Neural cell (in vitro differentiated cells): Measurements from ENCODE around the gene INPP5A. TPM values are rescaled to one million over a fixed set of nuclear protein-coding genes. Genes with fewer than 3 reads are reported as not detected.

ENCODE experiments used
- H2AFZ ChIP-seq: fragments of 200-600, 300-800 bp; sonication (generic), shearing (Covaris generic); 2 replicates; pipeline ENCODE4 v1.6.0; 2014; ENCODE audit warnings: low read depth, mild to moderate bottlenecking, antibody characterized with exemption, low read length, moderate library complexity
- H3F3A ChIP-seq: fragments of 200-600 bp; shearing (Covaris generic); 2 replicates; pipeline ENCODE4 v1.6.1; 2016; ENCODE audit warnings: mild to moderate bottlenecking, moderate library complexity, mixed read lengths, antibody characterized with exemption, low read length; ENCODE audit not compliant: insufficient read depth, poor library complexity, severe bottlenecking
- H3K27ac ChIP-seq: fragments of 200-600, 300-800 bp; sonication (generic), shearing (Covaris generic); 2 replicates; pipeline ENCODE4 v1.5.1; 2014; ENCODE audit warnings: mild to moderate bottlenecking, low read length, moderate library complexity
- H3K27me3 ChIP-seq: fragments of 300-800, 200-600 bp; sonication (generic), shearing (Covaris generic); 2 replicates; pipeline ENCODE4 v1.6.0; 2014; ENCODE audit warnings: mild to moderate bottlenecking, low read depth, low read length, moderate library complexity; ENCODE audit not compliant: insufficient read depth
- H3K36me3 ChIP-seq: fragments of 300-800, 200-600 bp; sonication (generic), shearing (Covaris generic); 2 replicates; pipeline ENCODE4 v1.5.1; 2014; ENCODE audit warnings: mild to moderate bottlenecking, antibody characterized with exemption, low read length, moderate library complexity; ENCODE audit not compliant: insufficient read depth
- H3K4me2 ChIP-seq: fragments of 300-800, 200-600 bp; sonication (generic), shearing (Covaris generic); 2 replicates; pipeline ENCODE4 v1.6.0; 2014; ENCODE audit warnings: mild to moderate bottlenecking, low read length
- H3K4me3 ChIP-seq: fragments of 300-800, 200-600 bp; sonication (generic), shearing (Covaris generic); 2 replicates; pipeline ENCODE4 v1.5.1; 2014; ENCODE audit warnings: mild to moderate bottlenecking, low read length, moderate library complexity
- H3K79me2 ChIP-seq: fragments of 200-600 bp; shearing (Covaris generic); replicated peaks from 2 replicates; pipeline ENCODE4 v1.6.0; 2014; ENCODE audit warnings: mild to moderate bottlenecking, low read length, moderate library complexity; ENCODE audit not compliant: insufficient read depth
- H3K9ac ChIP-seq: fragments of 300-800, 200-600 bp; sonication (generic), shearing (Covaris generic); 2 replicates; pipeline ENCODE4 v1.6.1; 2016; ENCODE audit warnings: mild to moderate bottlenecking, low read length, mixed read lengths
- H3K9me2 ChIP-seq: fragments of 200-600 bp; shearing (Covaris generic); 2 replicates; pipeline ENCODE4 v1.6.1; 2016; ENCODE audit warnings: mild to moderate bottlenecking, low read length, mixed read lengths; ENCODE audit not compliant: insufficient read depth
- H3K9me3 ChIP-seq: fragments of 200-600, 300-800 bp; sonication (generic), shearing (Covaris generic); 2 replicates; pipeline ENCODE4 v1.6.1; 2016; ENCODE audit warnings: mild to moderate bottlenecking, mixed run types, low read length, moderate library complexity, mixed read lengths
- H4K20me1 ChIP-seq: fragments of 200-600 bp; shearing (Covaris generic); 2 replicates; pipeline ENCODE4 v1.6.1; 2016; ENCODE audit warnings: mild to moderate bottlenecking, mixed run types; ENCODE audit not compliant: insufficient read depth
- CTCF ChIP-seq: fragments of 450-650 bp; IDR thresholded peaks from 2 replicates; pipeline ENCODE4 v1.5.1; 2014; ENCODE audit warnings: antibody characterized with exemption, mild to moderate bottlenecking, moderate library complexity; ENCODE audit not compliant: poor library complexity, severe bottlenecking
- EP300 ChIP-seq: fragments of 450-650 bp; conservative IDR thresholded peaks from 2 replicates; pipeline ENCODE4 v1.6.1; 2014; ENCODE audit warnings: antibody characterized with exemption, mild to moderate bottlenecking, moderate library complexity; ENCODE audit not compliant: poor library complexity, severe bottlenecking
- EZH2 ChIP-seq: fragments of 200-600, 300-800 bp; shearing (Covaris generic), sonication (generic); IDR thresholded peaks from 2 replicates; pipeline ENCODE4 v1.6.1; 2014; ENCODE audit warnings: antibody characterized with exemption, low read length, borderline replicate concordance, mild to moderate bottlenecking; ENCODE audit not compliant: insufficient read depth, poor library complexity, severe bottlenecking
- MXI1 ChIP-seq: fragments of 450-650 bp; conservative IDR thresholded peaks from 2 replicates; pipeline ENCODE4 v1.6.1; 2014; ENCODE audit warnings: antibody characterized with exemption, mild to moderate bottlenecking; ENCODE audit not compliant: poor library complexity, severe bottlenecking
- POLR2AphosphoS5 ChIP-seq: IDR thresholded peaks from 2 replicates; pipeline ENCODE4 v1.6.1; 2012
- RAD21 ChIP-seq: fragments of 450-650 bp; conservative IDR thresholded peaks from 2 replicates; pipeline ENCODE4 v1.6.1; 2014; ENCODE audit warnings: antibody characterized with exemption, mild to moderate bottlenecking, moderate library complexity
- REST ChIP-seq: IDR thresholded peaks from 2 replicates; pipeline ENCODE4 v1.6.1; 2012; ENCODE audit warnings: borderline replicate concordance
- SMC3 ChIP-seq: fragments of 450-650 bp; conservative IDR thresholded peaks from 2 replicates; pipeline ENCODE4 v1.6.1; 2014; ENCODE audit warnings: antibody characterized with exemption, mild to moderate bottlenecking, moderate library complexity; ENCODE audit not compliant: poor library complexity
- TAF1 ChIP-seq: IDR thresholded peaks from 2 replicates; pipeline ENCODE4 v1.6.1; 2012; ENCODE audit warnings: low read depth
- polyA plus RNA-seq: library from polyadenylated mRNA; depleted of rRNA; stranded (reverse); fragments of >200 nt; gene quantifications from 2 replicates; pipeline ENCODE4 v1.2.3, GENCODE V29; 2014

INPP5A gene
- polyA plus RNA-seq, 1 donor from 2014 or later, result 48.8 TPM

DNA sequence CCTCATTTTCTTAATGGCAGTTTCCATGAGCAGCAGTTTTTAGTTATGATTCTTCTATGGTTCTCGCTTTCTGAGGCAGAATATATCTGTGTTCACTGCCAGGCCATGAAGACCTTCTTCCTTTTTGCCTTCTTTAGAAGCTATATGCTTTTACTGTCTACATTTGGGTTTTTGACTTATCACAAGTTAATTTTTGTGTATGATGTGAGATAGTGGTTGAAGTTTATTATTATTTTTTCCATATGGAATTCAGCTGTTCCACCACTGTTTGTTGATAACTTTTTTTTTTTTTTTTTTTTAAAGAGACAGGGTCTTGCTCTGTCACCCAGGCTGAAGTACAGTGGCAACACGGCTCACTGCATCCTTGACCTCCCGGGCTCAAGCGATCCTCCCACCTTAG lies 44.5 kb downstream of the INPP5A start:
- Histone ChIP-seq H3K27me3 (no peaks in the 10 kb centered on the region), H3K4me2 (no peak overlapping the region), H3K27ac (no peak overlapping the region), H3K36me3 (no peaks in the 10 kb centered on the region), H2AFZ (no peak overlapping the region), H3K4me3 (no peak overlapping the region), H3K9ac (no peak overlapping the region), H3K9me2 (no peaks in the 10 kb centered on the region), H3K79me2 (peaks cover 2% of the 10 kb centered on the region), H3K9me3 (no peaks in the 10 kb centered on the region), H4K20me1 (no peaks in the 10 kb centered on the region), H3F3A (no peaks in the 10 kb centered on the region)
- TF ChIP-seq TAF1 (no peak), EZH2 (no peak), RAD21 (no peak), MXI1 (no peak), CTCF (no peak), EP300 (no peak), SMC3 (no peak), POLR2AphosphoS5 (no peak), REST (no peak)

DNA sequence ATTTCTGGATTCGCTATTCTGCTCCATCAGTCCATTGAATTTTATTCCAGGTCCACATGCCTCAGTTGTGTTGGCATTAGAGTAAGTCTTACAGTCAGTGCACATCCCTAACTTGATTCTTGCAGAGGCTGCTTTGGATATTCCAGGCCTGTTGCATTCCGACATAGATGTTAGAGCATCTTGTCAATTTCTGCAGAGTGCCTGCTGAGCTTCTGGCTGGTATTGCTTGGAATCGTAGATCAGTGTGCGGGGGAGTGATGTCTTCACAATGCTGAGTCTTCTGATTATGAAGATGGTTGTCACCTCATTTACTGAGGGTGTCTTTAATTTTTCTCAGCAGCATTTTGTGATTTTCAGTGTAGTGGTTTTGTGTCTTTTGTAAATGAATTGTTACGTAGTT lies 45.2 kb downstream of the INPP5A start:
- TF ChIP-seq REST (no peak), TAF1 (no peak), MXI1 (no peak), EP300 (peak; percentile 40), RAD21 (no peak), CTCF (no peak), SMC3 (no peak), POLR2AphosphoS5 (peak; percentile 37), EZH2 (no peak)
- H3K79me2 ChIP-seq, result peaks cover 2% of the 10 kb centered on the region
- no peak overlapping the region for H3K9ac ChIP-seq
- H3K9me3 ChIP-seq, result no peaks in the 10 kb centered on the region
- H2AFZ ChIP-seq, result no peak overlapping the region
- peak overlapping the region; percentile 1 for H3K4me2 ChIP-seq
- H3K27ac ChIP-seq, result peak overlapping the region; percentile 46
- no peaks in the 10 kb centered on the region for H3K9me2 ChIP-seq
- H3K4me3 ChIP-seq, result no peak overlapping the region
- H3F3A ChIP-seq, result no peaks in the 10 kb centered on the region
- no peaks in the 10 kb centered on the region for H3K36me3 ChIP-seq
- H3K27me3 ChIP-seq, result no peaks in the 10 kb centered on the region
- H4K20me1 ChIP-seq, result no peaks in the 10 kb centered on the region
